Suprapubic skin (tissue), 4 donors: ENCODE data around the gene FLNB. TPM values are rescaled to one million over a fixed set of nuclear protein-coding genes. Genes with fewer than 3 reads are reported as not detected.

Source experiments
- DNase-seq, 2 donors: peaks; one replicate each; pipeline ENCODE4 v3.0.0-alpha.2; 2019; ENCODE audit warnings: low spot score in 2 of 2
- H3K27ac ChIP-seq: fragments of 200-600 bp; sonication (generic); one replicate; pipeline ENCODE4 v1.5.1; 2019
- H3K27me3 ChIP-seq: fragments of 200-600 bp; sonication (generic); one replicate; pipeline ENCODE4 v1.5.1; 2019
- H3K36me3 ChIP-seq: fragments of 200-600 bp; sonication (generic); one replicate; pipeline ENCODE4 v1.5.1; 2019
- H3K4me1 ChIP-seq: fragments of 200-600 bp; sonication (generic); one replicate; pipeline ENCODE4 v1.5.1; 2019
- H3K4me3 ChIP-seq: fragments of 200-600 bp; sonication (generic); one replicate; pipeline ENCODE4 v1.5.1; 2019; ENCODE audit warnings: mild to moderate bottlenecking
- H3K9me3 ChIP-seq: fragments of 200-600 bp; sonication (generic); one replicate; pipeline ENCODE4 v1.5.1; 2019
- EP300 ChIP-seq: sonication (generic); formaldehyde crosslinking; IDR thresholded peaks from one replicate; pipeline ENCODE4 v1.6.1; 2017; ENCODE audit warnings: antibody characterized with exemption
- POLR2A ChIP-seq, 2 donors: fragments of 450-650 bp; IDR thresholded peaks; one replicate each; pipeline ENCODE4 v1.6.1; 2017; ENCODE audit warnings: antibody characterized with exemption in 2 of 2, mild to moderate bottlenecking in 2 of 2, moderate library complexity in 2 of 2
- POLR2AphosphoS5 ChIP-seq, 3 donors: sonication (generic); formaldehyde crosslinking; IDR thresholded peaks; one replicate each; pipeline ENCODE4 v1.6.1; 2017; ENCODE audit warnings: antibody characterized with exemption in 3 of 3
- WGBS: methylation state at CpG from one replicate; pipeline ENCODE4 v1.1.5; 2018; 5-methylcytosine and 5-hydroxymethylcytosine counted together
- total RNA-seq, 4 donors: library from RNA; depleted of rRNA; stranded (reverse); fragments of >200 nt; gene quantifications; one replicate each; pipeline ENCODE4 v1.1.0, GENCODE V29; 2016
- TF ChIP-seq, protein P1 (sequence below), 2 donors: fragments of 200-600 bp in 1 of 2; fragments of 450-650 bp in 1 of 2; sonication (generic) in 1 of 2; IDR thresholded peaks; one replicate each; pipeline ENCODE4 v1.5.1; 2016 to 2019; ENCODE audit warnings: antibody characterized with exemption in 2 of 2, mild to moderate bottlenecking in 1 of 2, moderate library complexity in 1 of 2

Gene FLNB
- total RNA-seq, 4 donors from 2014 or later = 143 to 186 (median 150) TPM

DNA sequence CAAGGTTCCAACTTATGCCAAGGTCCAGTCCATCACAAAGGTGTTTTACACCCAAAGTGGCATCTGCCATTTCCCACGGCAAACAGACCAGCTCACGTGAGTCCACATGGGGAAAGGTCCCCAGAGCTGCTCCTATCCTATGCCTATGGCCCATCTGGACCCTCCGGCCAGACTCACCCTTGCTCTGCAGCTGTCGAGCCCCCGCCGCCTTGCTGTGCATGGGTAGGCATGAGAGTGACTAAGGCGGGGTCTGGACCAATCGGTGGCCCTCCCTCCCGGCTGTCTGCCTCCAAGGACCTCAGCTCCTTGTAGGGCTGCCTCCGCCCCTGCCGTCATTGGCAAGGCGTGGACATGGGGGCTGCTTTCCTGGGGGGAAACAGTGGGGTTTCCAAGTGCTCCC, 175.7 kb downstream of the FLNB start:
- no peaks in the 10 kb centered on the region for H3K36me3 ChIP-seq
- H3K9me3 ChIP-seq = no peaks in the 10 kb centered on the region
- peaks cover 13% of the 10 kb centered on the region for H3K4me1 ChIP-seq
- H3K27me3 ChIP-seq = no peaks in the 10 kb centered on the region
- H3K27ac ChIP-seq = no peak overlapping the region
- TF ChIP-seq, protein P1, sequence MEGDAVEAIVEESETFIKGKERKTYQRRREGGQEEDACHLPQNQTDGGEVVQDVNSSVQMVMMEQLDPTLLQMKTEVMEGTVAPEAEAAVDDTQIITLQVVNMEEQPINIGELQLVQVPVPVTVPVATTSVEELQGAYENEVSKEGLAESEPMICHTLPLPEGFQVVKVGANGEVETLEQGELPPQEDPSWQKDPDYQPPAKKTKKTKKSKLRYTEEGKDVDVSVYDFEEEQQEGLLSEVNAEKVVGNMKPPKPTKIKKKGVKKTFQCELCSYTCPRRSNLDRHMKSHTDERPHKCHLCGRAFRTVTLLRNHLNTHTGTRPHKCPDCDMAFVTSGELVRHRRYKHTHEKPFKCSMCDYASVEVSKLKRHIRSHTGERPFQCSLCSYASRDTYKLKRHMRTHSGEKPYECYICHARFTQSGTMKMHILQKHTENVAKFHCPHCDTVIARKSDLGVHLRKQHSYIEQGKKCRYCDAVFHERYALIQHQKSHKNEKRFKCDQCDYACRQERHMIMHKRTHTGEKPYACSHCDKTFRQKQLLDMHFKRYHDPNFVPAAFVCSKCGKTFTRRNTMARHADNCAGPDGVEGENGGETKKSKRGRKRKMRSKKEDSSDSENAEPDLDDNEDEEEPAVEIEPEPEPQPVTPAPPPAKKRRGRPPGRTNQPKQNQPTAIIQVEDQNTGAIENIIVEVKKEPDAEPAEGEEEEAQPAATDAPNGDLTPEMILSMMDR (IDR thresholded peaks at IDR 0.05) = no peak
- TF ChIP-seq POLR2AphosphoS5 (IDR thresholded peaks at IDR 0.05) = no peak
- no peak for TF ChIP-seq EP300
- TF ChIP-seq POLR2A (IDR thresholded peaks at IDR 0.05) = no peak
- DNase-seq = no peak
- no peak overlapping the region for H3K4me3 ChIP-seq
- 86% methylated on average over 11 of the region's 12 CpGs for WGBS

DNA sequence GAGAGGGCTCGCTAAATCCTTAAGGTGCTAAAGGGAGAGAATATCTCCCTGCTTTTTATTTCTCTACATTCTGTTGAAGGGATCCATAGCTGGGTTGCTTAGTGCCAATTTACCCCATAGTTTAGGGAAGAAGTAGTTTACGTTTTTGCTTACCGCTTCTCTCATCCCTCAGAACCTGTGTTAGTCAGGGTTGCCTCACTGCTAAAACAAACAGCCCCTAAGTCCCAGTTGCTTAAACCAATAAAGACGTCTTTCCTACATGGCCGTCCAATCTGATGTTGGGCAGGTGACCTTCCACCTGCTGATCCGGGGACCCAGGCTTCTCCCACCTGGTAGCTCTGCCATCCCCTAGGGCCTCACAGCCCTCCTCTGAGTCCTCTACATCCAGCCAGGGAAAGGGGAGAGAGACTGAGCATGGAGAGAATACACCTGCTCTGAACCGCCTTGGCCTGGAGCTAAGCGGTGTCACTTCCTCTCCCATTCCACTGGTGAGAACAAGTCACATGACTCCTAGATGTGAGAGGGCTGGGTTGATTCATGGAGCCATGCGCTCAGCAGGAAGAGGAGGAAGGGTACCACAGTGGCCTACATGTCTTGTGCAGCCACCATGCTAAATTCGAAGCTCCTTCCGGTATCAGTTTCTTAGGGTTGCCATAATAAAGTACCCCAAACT, 176.2 kb downstream of the FLNB start:
- no peaks in the 10 kb centered on the region for H3K9me3 ChIP-seq
- H3K4me3 ChIP-seq = no peak overlapping the region
- H3K4me1 ChIP-seq = peaks cover 16% of the 10 kb centered on the region
- H3K36me3 ChIP-seq = no peaks in the 10 kb centered on the region
- DNase-seq = no peak
- no peaks in the 10 kb centered on the region for H3K27me3 ChIP-seq
- 89% methylated on average over 11 of the region's 11 CpGs for WGBS
- TF ChIP-seq EP300 (no peak), POLR2AphosphoS5 (IDR thresholded peaks at IDR 0.05) (no peak), POLR2A (IDR thresholded peaks at IDR 0.05) (no peak)
- TF ChIP-seq, protein P1 (IDR thresholded peaks at IDR 0.05) = no peak
- H3K27ac ChIP-seq = no peak overlapping the region

DNA sequence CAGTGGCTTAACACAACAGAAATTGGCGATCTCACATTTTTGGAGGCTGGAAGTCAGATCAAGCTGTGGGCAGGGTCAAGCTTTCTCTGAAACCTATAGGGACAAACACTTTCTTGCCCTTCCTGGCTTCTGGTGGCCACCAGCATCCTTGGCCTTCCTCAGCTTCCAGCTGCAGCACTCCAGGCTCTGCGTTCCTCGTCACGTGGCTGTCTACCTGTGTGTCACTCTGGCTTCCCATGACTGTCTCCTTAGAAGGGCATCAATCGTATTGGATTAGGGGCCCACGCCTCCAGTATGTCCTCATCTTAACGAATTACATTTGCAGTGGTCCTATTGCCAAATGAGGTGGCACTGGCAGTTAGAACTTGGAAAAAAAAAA, 176.7 kb downstream of the FLNB start:
- DNase-seq = no peak
- Histone ChIP-seq H3K4me1 (peaks cover 16% of the 10 kb centered on the region), H3K9me3 (no peaks in the 10 kb centered on the region), H3K27me3 (no peaks in the 10 kb centered on the region), H3K36me3 (no peaks in the 10 kb centered on the region), H3K4me3 (no peak overlapping the region), H3K27ac (no peak overlapping the region)
- TF ChIP-seq POLR2A (IDR thresholded peaks at IDR 0.05) (no peak), POLR2AphosphoS5 (IDR thresholded peaks at IDR 0.05) (no peak), EP300 (no peak)
- TF ChIP-seq, protein P1 (IDR thresholded peaks at IDR 0.05) = no peak
- WGBS = 89% methylated on average over 7 of the region's 7 CpGs

DNA sequence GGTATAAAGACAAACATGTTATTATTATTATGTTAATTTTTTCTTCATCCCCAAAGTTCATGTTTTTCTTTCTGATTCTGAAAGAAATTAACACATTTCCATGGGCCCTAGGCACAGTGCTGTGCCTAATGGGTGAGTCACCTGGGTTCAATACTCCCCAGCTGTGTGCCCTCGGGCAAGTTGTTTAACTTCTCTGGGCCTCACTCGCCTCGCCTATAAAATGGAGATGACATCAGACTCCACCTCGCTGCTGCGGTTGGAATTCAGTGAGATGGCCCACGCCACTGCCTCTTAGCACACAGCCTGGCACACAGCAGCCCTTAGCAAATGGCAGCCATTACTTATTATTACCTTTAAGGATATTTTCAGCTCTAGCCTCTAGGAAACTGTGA, 179.9 kb downstream of the FLNB start:
- Histone ChIP-seq H3K27me3 (no peaks in the 10 kb centered on the region), H3K4me3 (no peak overlapping the region), H3K4me1 (peaks cover 16% of the 10 kb centered on the region), H3K27ac (no peak overlapping the region), H3K9me3 (no peaks in the 10 kb centered on the region), H3K36me3 (no peaks in the 10 kb centered on the region)
- TF ChIP-seq, protein P1 (IDR thresholded peaks at IDR 0.05) = no peak
- TF ChIP-seq POLR2A (IDR thresholded peaks at IDR 0.05) = no peak
- TF ChIP-seq EP300 = no peak
- TF ChIP-seq POLR2AphosphoS5 (IDR thresholded peaks at IDR 0.05) = no peak
- WGBS = 44% methylated on average over 6 of the region's 6 CpGs
- no peak for DNase-seq

DNA sequence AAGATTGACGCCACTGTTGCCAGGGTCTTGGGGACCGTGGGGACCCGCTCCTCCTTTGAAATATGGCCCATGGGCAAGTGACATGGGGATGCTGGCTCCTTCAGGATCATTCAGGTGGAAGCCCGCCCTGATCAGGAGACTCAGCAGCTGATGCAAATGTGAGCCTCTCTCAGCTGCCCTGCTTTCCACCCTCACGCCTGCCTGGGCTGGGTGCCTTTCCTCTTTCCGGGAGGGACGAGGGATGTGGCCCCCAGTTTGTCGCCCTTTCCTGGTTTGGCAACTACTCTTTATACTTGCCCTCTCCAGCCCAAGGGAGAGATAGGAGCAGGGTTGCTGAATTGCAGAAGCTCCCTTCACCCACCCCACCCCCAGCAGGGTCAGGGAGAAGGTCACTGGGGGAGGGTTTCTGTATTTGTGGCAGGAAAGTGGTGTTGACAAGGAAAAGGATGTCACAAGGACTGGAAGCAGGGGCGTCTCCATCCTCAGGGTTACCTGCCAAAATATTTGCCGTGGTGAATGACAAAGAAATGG, 180.8 kb downstream of the FLNB start:
- Histone ChIP-seq H3K36me3 (no peaks in the 10 kb centered on the region), H3K27ac (no peak overlapping the region), H3K4me3 (no peak overlapping the region), H3K27me3 (no peaks in the 10 kb centered on the region), H3K4me1 (peaks cover 16% of the 10 kb centered on the region), H3K9me3 (no peaks in the 10 kb centered on the region)
- WGBS = 54% methylated on average over 10 of the region's 10 CpGs
- no peak for TF ChIP-seq POLR2AphosphoS5 (IDR thresholded peaks at IDR 0.05)
- TF ChIP-seq, protein P1 (IDR thresholded peaks at IDR 0.05) = no peak
- no peak for DNase-seq
